ENCODE results near the gene MED12L.

MED12L gene

DNA sequence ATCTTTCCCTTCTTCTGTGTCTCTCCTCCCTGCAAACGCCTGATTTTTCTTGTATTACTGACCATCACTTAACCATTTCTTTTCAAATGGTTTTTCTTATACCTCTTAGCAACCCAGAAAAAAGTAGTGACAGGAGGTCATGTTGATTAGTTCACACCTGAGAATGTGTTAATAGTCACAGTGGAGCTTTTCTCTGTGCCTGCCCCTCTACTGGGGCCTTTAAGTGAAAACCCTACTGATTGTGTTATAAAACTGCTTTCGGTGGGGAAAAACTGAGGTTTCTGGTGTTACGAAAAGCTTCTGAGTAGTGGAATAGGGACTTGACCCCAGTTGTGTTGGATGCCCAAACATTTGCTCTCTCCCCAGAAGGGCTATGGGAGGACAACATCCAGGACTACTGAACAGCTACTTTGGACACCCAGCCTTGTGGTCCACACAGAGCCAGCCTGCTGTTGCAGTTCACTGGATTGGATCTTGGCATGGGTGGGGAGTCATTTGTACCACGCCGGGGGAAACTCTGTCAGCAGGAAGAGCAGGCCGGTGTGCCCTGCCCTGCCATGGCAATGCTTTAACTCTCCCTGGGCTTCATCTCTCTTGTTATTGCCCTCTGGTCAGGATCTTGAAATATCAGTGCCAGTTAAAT lies 220.8 kb downstream of the MED12L start:
- no peak for TF ChIP-seq CTCF (IDR thresholded peaks at IDR 0.05; ENCODE audit: low read depth, low read length, missing control alignments)
- no peak overlapping the region for H3K4me3 ChIP-seq (replicated peaks; ENCODE audit: low read depth, low read length)
- DNase-seq (ENCODE audit: extremely low read depth, low read depth) = no peak

DNA sequence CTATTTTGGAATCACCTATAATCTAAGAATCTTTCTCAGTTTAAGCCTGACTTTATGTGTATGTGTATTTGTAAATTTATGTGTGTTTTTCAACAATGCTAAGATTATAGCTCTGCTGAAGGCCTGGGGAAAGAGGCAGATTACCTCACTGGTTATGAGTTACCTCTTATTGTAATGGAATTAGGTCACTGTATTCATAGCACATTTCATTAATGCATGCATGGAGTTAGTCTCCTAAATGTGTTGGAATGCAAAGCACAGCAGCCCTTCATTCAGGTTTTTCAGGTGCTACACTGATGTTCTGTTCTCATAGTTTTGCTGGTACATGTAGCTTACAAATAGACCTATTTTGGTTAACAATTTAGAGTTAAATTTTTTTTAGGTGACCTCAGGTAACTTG lies 221.7 kb downstream of the MED12L start:
- H3K4me3 ChIP-seq (replicated peaks; ENCODE audit: low read depth, low read length) = no peak overlapping the region
- TF ChIP-seq CTCF (IDR thresholded peaks at IDR 0.05; ENCODE audit: low read depth, low read length, missing control alignments) = no peak
- DNase-seq (ENCODE audit: extremely low read depth, low read depth) = no peak

GRCh38 chr3:151307583-151308488 lies 222.4 kb downstream of the MED12L start:
- TF ChIP-seq CTCF (IDR thresholded peaks at IDR 0.05; ENCODE audit: low read depth, low read length, missing control alignments) = no peak

DNA sequence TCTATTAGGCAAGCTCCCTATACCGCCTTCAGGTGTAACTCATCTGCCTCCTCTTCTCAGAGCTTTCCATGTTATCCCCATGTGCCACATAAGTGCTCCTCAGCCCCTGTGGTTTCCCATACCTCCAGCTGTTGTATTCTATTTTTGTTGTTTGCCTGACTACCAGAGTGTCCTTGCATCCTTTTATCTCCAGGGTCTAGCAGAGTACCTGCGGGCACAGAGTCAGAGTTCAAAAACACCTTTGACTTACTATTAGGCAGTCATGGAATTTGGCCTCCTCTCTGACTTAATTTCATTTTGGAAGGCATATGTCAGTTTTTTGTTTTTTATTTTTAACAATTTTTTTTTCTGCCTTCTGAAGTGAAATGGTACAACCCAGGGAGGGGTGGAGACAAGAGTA lies 224.1 kb downstream of the MED12L start:
- TF ChIP-seq CTCF (IDR thresholded peaks at IDR 0.05; ENCODE audit: low read depth, low read length, missing control alignments) = no peak
- H3K4me3 ChIP-seq (replicated peaks; ENCODE audit: low read depth, low read length) = no peak overlapping the region
- DNase-seq (ENCODE audit: extremely low read depth, low read depth) = no peak

More at GRCh38 chr3:151307583-151308488, 222.4 kb downstream of the MED12L start:
- no peak overlapping the region for H3K4me3 ChIP-seq (replicated peaks; ENCODE audit: low read depth, low read length)
- no peak for DNase-seq (ENCODE audit: extremely low read depth, low read depth)

DNA sequence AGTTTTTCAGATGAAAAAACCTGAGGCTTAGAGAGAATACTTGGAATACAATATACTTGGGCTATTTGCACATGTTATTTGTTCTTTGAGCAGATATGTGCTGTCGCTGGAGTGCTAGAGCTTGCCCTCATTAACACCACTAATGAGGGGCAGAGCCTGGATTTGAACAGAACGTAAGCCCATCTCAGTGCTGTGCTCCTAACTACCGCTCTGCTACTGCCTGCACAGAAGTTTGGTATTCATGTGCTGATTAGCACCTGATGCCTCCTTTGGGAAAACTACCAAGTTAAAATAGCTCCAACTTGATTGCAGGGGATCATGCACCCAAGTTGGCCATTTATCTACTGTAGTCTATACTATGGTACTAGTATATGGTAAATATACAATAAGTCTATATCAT lies 227.5 kb downstream of the MED12L start:
- TF ChIP-seq CTCF (IDR thresholded peaks at IDR 0.05; ENCODE audit: low read depth, low read length, missing control alignments) = no peak
- DNase-seq (ENCODE audit: extremely low read depth, low read depth) = no peak
- H3K4me3 ChIP-seq (replicated peaks; ENCODE audit: low read depth, low read length) = no peak overlapping the region

GRCh38 chr3:151314137-151314536 lies 228.7 kb downstream of the MED12L start:
- DNase-seq (ENCODE audit: extremely low read depth, low read depth) = no peak
- no peak overlapping the region for H3K4me3 ChIP-seq (replicated peaks; ENCODE audit: low read depth, low read length)
- no peak for TF ChIP-seq CTCF (IDR thresholded peaks at IDR 0.05; ENCODE audit: low read depth, low read length, missing control alignments)
